T-cell (primary cell): ENCODE data around the gene ANO1. TPM values are rescaled to one million over a fixed set of nuclear protein-coding genes. Genes with fewer than 3 reads are reported as not detected.

Experiments used
- ATAC-seq, 4 experiments: fragments of 200-7000 bp in 3 of 4; fragments of 150-1000 bp in 1 of 4; cut with Tn5 transposase; replicated peaks in 1 of 4; 1 replicate in 3 of 4; 2 replicates in 1 of 4; pipeline ENCODE4 v1.10.0; 2021; ENCODE audit warnings: moderate library complexity in 3 of 4, mild to moderate bottlenecking in 2 of 4, moderate number of reproducible peaks in 1 of 4
- CTCF ChIA-PET, 2 donors: fragments of 300-600 bp; sonication (Branson Sonifier 250); formaldehyde crosslinking; loops; one replicate each; lab custom pipeline; 2022; ENCODE audit warnings: antibody characterized with exemption in 2 of 2; lab: Charles Lee
- POLR2A ChIA-PET, 2 donors: fragments of 300-600 bp; sonication (Branson Sonifier 250); formaldehyde crosslinking; loops; one replicate each; lab custom pipeline; 2022; ENCODE audit warnings: antibody characterized with exemption in 2 of 2; lab: Charles Lee
- DNase-seq, 35 experiments: peaks; one replicate each; pipeline versions ENCODE4 v3.0.0 to v3.0.0-alpha.2; 2013 to 2023
- H3K27ac ChIP-seq: one replicate; pipeline ENCODE4 v1.5.1; 2013; ENCODE audit warnings: low read length
- H3K27me3 ChIP-seq, 2 experiments: replicated peaks in 1 of 2; 1 replicate in 1 of 2; 2 replicates in 1 of 2; pipeline versions ENCODE4 v1.6.1 to v1.7.0; 2013; ENCODE audit warnings: low read length in 1 of 2, mixed read lengths in 1 of 2; ENCODE audit not compliant: control insufficient read depth in 2 of 2, insufficient read depth in 2 of 2; ENCODE audit errors: extremely low read depth in 1 of 2
- H3K36me3 ChIP-seq, 2 donors: 1 replicate in 1 of 2; 2 replicates in 1 of 2; pipeline versions ENCODE4 v1.6.1 to v1.7.0; 2013; ENCODE audit warnings: low read length in 1 of 2; ENCODE audit not compliant: control insufficient read depth in 2 of 2, insufficient read depth in 1 of 2; ENCODE audit errors: extremely low read depth in 1 of 2
- H3K4me1 ChIP-seq, 2 experiments: 1 replicate in 1 of 2; 2 replicates in 1 of 2; pipeline versions ENCODE4 v1.6.1 to v1.7.0; 2013; ENCODE audit warnings: low read length in 2 of 2, mixed read lengths in 1 of 2; ENCODE audit not compliant: insufficient read depth in 2 of 2, control insufficient read depth in 1 of 2; ENCODE audit errors: extremely low read depth in 1 of 2
- H3K4me3 ChIP-seq, 2 donors: 1 replicate in 1 of 2; 2 replicates in 1 of 2; pipeline versions ENCODE4 v1.5.1 to v1.7.0; 2013; ENCODE audit warnings: mild to moderate bottlenecking in 2 of 2, low read length in 1 of 2, moderate library complexity in 1 of 2; ENCODE audit not compliant: control insufficient read depth in 1 of 2; ENCODE audit errors: extremely low read depth in 1 of 2
- H3K9me3 ChIP-seq: 2 replicates; pipeline ENCODE4 v1.7.0; 2013
- H3K27ac Mint-ChIP-seq, 2 donors: one replicate each; pipeline ENCODE4 v1.8.0; 2020 to 2021; ENCODE audit warnings: mild to moderate bottlenecking in 2 of 2, mixed read lengths in 2 of 2
- H3K27me3 Mint-ChIP-seq, 2 donors: one replicate each; pipeline ENCODE4 v1.8.0; 2021 to 2022; ENCODE audit warnings: mixed read lengths in 2 of 2
- H3K36me3 Mint-ChIP-seq: one replicate; pipeline ENCODE4 v1.8.0; 2021; ENCODE audit warnings: mixed read lengths
- H3K4me1 Mint-ChIP-seq, 3 donors: one replicate each; pipeline ENCODE4 v1.8.0; 2020 to 2022; ENCODE audit warnings: mixed read lengths in 3 of 3, mild to moderate bottlenecking in 1 of 3
- H3K4me3 Mint-ChIP-seq, 3 donors: one replicate each; pipeline ENCODE4 v1.8.0; 2020 to 2022; ENCODE audit warnings: mild to moderate bottlenecking in 3 of 3, mixed read lengths in 3 of 3, moderate library complexity in 3 of 3
- H3K9me3 Mint-ChIP-seq, 3 donors: one replicate each; pipeline ENCODE4 v1.8.0; 2020 to 2022; ENCODE audit warnings: mixed read lengths in 3 of 3
- WGBS: methylation state at CpG from one replicate; pipeline ENCODE4 v1.1.5; 2013; ENCODE audit warnings: missing lambda C conversion rate; ENCODE audit not compliant: insufficient coverage; 5-methylcytosine and 5-hydroxymethylcytosine counted together
- total RNA-seq, 35 experiments: library from RNA in 6 of 35; stranded (reverse) in 6 of 35; fragments of 120-200 nt in 1 of 35; gene quantifications; one replicate each; pipeline versions ENCODE4 v1.2.1 to v1.2.4 and lab custom pipeline; 2013 to 2026

ANO1 gene
- total RNA-seq, 5 donors from 2014 or later (not counting 1 experiment from before 2014, with no cell fraction given), result 0.19 to 0.38 (median 0.33) TPM; not detected in 2

GRCh38 chr11:70182266-70182665, 104.1 kb downstream of the ANO1 start:
- Mint-ChIP-seq H3K27ac (no peak overlapping the region), H3K9me3 (no peaks in the 10 kb centered on the region), H3K4me3 (no peak overlapping the region), H3K27me3 (peaks cover 3 to 12% of the 10 kb centered on the region in 2 donors), H3K36me3 (no peaks in the 10 kb centered on the region), H3K4me1 (no peaks in the 10 kb centered on the region)
- CTCF ChIA-PET, result no interaction called here
- no peak overlapping the region for H3K4me3 ChIP-seq
- ATAC-seq (no peak), DNase-seq (no peak)
- WGBS, result 88% methylated on average over 16 of the region's 18 CpGs
- POLR2A ChIA-PET, result no interaction called here
- H3K27ac ChIP-seq, result no peak overlapping the region
- H3K9me3 ChIP-seq, result no peaks in the 10 kb centered on the region
- H3K36me3 ChIP-seq, result no peaks in the 10 kb centered on the region
- H3K4me1 ChIP-seq, result no peaks in the 10 kb centered on the region
- H3K27me3 ChIP-seq, result peaks cover 0 to 50% of the 10 kb centered on the region in 2 experiments

- no CpG with 5 or more reads among the region's 1 CpG for WGBS
- DNase-seq, result no peak
- H3K36me3 Mint-ChIP-seq, result no peaks in the 10 kb centered on the region
- ChIA-PET POLR2A (no interaction called here), CTCF (no interaction called here)
- no peaks in the 10 kb centered on the region for H3K4me1 Mint-ChIP-seq
- Histone ChIP-seq H3K4me1 (no peaks in the 10 kb centered on the region), H3K27me3 (peaks cover 0 to 51% of the 10 kb centered on the region in 2 experiments), H3K9me3 (no peaks in the 10 kb centered on the region), H3K4me3 (no peak overlapping the region), H3K27ac (no peak overlapping the region), H3K36me3 (no peaks in the 10 kb centered on the region)
- no peak for ATAC-seq
- H3K27ac Mint-ChIP-seq, result no peak overlapping the region
- H3K9me3 Mint-ChIP-seq, result no peaks in the 10 kb centered on the region
- no peak overlapping the region for H3K4me3 Mint-ChIP-seq
- peaks cover 3 to 16% of the 10 kb centered on the region in 2 donors for H3K27me3 Mint-ChIP-seq
Observed at GRCh38 chr11:70183032-70183431, 104.9 kb downstream of the ANO1 start.

- H3K27ac ChIP-seq, result no peak overlapping the region
- DNase-seq (no peak), ATAC-seq (no peak)
- H3K4me3 Mint-ChIP-seq, result no peak overlapping the region
- no peaks in the 10 kb centered on the region for H3K36me3 Mint-ChIP-seq
- ChIA-PET CTCF (interaction anchor here in 1 of 2 donors (0.5 kb wide), 1 partner anchor 14 kb away, joined by 4 read pairs; no protein-coding TSS in a partner anchor), POLR2A (no interaction called here)
- peaks cover 0 to 52% of the 10 kb centered on the region in 2 experiments for H3K27me3 ChIP-seq
- whole genome bisulfite sequencing, result 53% methylated on average over 8 of the region's 11 CpGs
- H3K27me3 Mint-ChIP-seq, result peaks cover 3 to 15% of the 10 kb centered on the region in 2 donors
- H3K9me3 ChIP-seq, result no peaks in the 10 kb centered on the region
- H3K4me3 ChIP-seq, result no peak overlapping the region
- no peaks in the 10 kb centered on the region for H3K9me3 Mint-ChIP-seq
- no peaks in the 10 kb centered on the region for H3K4me1 ChIP-seq
- no peaks in the 10 kb centered on the region for H3K36me3 ChIP-seq
- H3K27ac Mint-ChIP-seq, result no peak overlapping the region
- H3K4me1 Mint-ChIP-seq, result no peaks in the 10 kb centered on the region
Observed at GRCh38 chr11:70183483-70184176, 105.5 kb downstream of the ANO1 start.

- H3K4me1 ChIP-seq, result no peaks in the 10 kb centered on the region
- Mint-ChIP-seq H3K4me3 (no peak overlapping the region), H3K27ac (no peak overlapping the region), H3K27me3 (peaks cover 3 to 14% of the 10 kb centered on the region in 2 donors), H3K4me1 (no peaks in the 10 kb centered on the region), H3K36me3 (no peaks in the 10 kb centered on the region), H3K9me3 (no peaks in the 10 kb centered on the region)
- no peak overlapping the region for H3K4me3 ChIP-seq
- H3K27me3 ChIP-seq, result peaks cover 0 to 51% of the 10 kb centered on the region in 2 experiments
- ChIA-PET POLR2A (no interaction called here), CTCF (interaction anchor here in 1 of 2 donors (0.5 kb wide), 1 partner anchor 13 kb away, joined by 4 read pairs; no protein-coding TSS in a partner anchor)
- no peak overlapping the region for H3K27ac ChIP-seq
- no peak for DNase-seq
- no peak for ATAC-seq
- H3K36me3 ChIP-seq, result no peaks in the 10 kb centered on the region
- WGBS, result 76% methylated on average over 7 of the region's 9 CpGs
- no peaks in the 10 kb centered on the region for H3K9me3 ChIP-seq
Observed at GRCh38 chr11:70184396-70184795, 106.3 kb downstream of the ANO1 start.

- peaks cover 0 to 44% of the 10 kb centered on the region in 2 experiments for H3K27me3 ChIP-seq
- H3K4me3 Mint-ChIP-seq, result no peak overlapping the region
- no peak for DNase-seq
- no peaks in the 10 kb centered on the region for H3K4me1 ChIP-seq
- CTCF ChIA-PET, result interaction anchor here in 1 of 2 donors (0.6 kb wide), 1 partner anchor 35 kb away, joined by 25 read pairs; no protein-coding TSS in a partner anchor
- H3K27me3 Mint-ChIP-seq, result peaks cover 6 to 14% of the 10 kb centered on the region in 2 donors
- no peaks in the 10 kb centered on the region for H3K9me3 Mint-ChIP-seq
- WGBS, result 76% methylated on average over 27 of the region's 28 CpGs
- H3K27ac Mint-ChIP-seq, result no peak overlapping the region
- H3K4me1 Mint-ChIP-seq, result no peaks in the 10 kb centered on the region
- H3K36me3 ChIP-seq, result no peaks in the 10 kb centered on the region
- H3K9me3 ChIP-seq, result no peaks in the 10 kb centered on the region
- H3K27ac ChIP-seq, result no peak overlapping the region
- no peak overlapping the region for H3K4me3 ChIP-seq
- ATAC-seq, result no peak
- no peaks in the 10 kb centered on the region for H3K36me3 Mint-ChIP-seq
- POLR2A ChIA-PET, result no interaction called here
Observed at GRCh38 chr11:70185348-70186055, 107.4 kb downstream of the ANO1 start.

- CTCF ChIA-PET, result interaction anchor here in 1 of 2 donors (0.6 kb wide), 1 partner anchor 34 kb away, joined by 25 read pairs; no protein-coding TSS in a partner anchor
- H3K4me3 Mint-ChIP-seq, result no peak overlapping the region
- Histone ChIP-seq H3K27ac (no peak overlapping the region), H3K4me1 (peaks cover 0 to under 1% of the 10 kb centered on the region in 2 experiments), H3K4me3 (no peak overlapping the region), H3K9me3 (no peaks in the 10 kb centered on the region), H3K27me3 (peaks cover 0 to 45% of the 10 kb centered on the region in 2 experiments), H3K36me3 (no peaks in the 10 kb centered on the region)
- 90% methylated on average over 6 of the region's 6 CpGs for WGBS
- H3K27me3 Mint-ChIP-seq, result peaks cover 6 to 14% of the 10 kb centered on the region in 2 donors
- H3K4me1 Mint-ChIP-seq, result peaks cover 0 to 4% (median 0%) of the 10 kb centered on the region in 3 donors
- no peak overlapping the region for H3K27ac Mint-ChIP-seq
- H3K36me3 Mint-ChIP-seq, result no peaks in the 10 kb centered on the region
- H3K9me3 Mint-ChIP-seq, result no peaks in the 10 kb centered on the region
- POLR2A ChIA-PET, result no interaction called here
- DNase-seq (no peak), ATAC-seq (no peak)
Observed at GRCh38 chr11:70186420-70186819, 108.3 kb downstream of the ANO1 start.
